GM19025 (cell line): ENCODE results near the gene ITGA8.
"Not testable (repeated sequence)": the region's sequence is repeated elsewhere in the genome, so short reads cannot be mapped to it uniquely, and the experiment has no call there.

ENCODE experiments used
- ATAC-seq: cut with Tn5 transposase; IDR thresholded peaks from one replicate; pipeline ENCODE4 v1.9.1; 2021; ENCODE audit warnings: mild to moderate bottlenecking, low read depth, moderate library complexity; ENCODE audit not compliant: unreplicated experiment

The ITGA8 gene

DNA sequence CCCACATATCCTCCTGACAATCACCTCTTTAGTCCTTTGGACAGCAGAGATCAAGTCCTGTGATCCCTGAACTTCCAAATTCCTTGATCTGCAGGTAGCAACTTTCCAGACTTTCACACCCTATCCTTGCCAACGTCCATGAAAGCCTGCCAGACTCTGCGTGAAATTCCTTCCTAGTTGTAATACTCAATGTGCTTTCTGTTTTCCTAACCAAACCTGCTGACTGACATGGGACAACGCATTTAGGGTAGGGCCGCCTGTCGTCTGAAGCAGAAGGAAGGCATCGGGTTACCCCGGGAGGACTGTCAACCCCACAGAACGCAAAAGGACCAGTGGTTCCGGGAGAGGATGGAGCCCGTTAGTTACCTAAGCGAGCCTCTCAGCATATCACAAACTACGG lies 23.9 kb downstream of the ITGA8 start:
- no peak for ATAC-seq

GRCh38 chr10:15690031-15690430 lies 29.7 kb downstream of the ITGA8 start:
- no peak for ATAC-seq

DNA sequence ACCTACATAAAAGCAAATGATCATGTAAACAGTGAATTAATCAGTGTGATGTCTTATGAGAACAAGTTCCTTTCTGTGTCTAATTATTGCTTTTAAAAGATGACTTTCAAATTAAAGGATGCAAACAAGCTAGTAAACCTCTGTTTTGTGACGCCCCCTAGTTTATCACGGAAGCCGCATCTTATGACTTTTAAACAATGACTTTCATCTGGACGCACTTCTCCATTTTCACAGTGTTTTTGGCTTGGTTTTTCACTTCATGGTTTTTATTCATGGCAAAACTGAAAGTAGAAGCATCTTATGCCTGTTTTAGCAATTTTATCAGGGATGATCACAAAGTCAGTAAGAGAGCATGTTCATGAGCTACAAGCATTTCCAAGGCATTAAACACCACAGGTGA lies 35.0 kb downstream of the ITGA8 start:
- no peak for ATAC-seq

DNA sequence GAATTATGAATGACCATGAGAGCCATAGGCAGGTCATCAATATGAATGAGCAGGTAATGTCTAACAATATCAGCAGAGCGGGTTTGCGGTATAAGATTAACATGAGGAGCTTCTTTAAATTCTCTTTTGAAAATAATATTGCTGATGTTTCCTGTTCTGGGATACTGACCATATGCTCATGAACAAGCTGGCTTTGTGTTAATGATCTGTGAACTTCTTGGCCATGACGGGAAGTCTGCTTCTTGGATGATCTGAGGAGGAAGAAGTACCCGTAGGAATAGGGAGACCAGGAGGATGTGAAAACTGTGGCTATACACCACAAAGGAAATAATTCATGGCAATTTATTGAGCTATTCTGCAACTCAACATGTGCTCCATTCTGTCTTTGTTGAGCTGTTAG lies 38.6 kb downstream of the ITGA8 start:
- ATAC-seq: no peak

DNA sequence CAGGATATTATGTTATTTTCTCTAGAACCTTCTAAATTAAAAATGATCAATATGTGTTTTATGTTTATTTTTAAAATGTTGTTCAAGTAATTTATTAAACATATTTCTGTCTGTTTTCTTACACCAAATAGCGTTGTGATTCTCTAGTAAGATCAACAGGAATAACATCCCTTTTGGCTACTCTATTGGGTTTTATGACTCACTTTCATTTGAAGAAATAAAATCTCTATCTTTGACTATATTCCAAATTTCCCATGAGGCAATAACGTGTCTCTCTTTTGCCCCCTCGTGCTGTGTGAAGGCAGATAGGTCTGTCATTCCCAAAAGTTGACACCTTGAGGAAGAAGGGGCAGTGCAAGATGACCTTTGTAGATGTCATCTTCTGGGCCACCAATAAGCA lies 40.9 kb downstream of the ITGA8 start:
- ATAC-seq: no peak

DNA sequence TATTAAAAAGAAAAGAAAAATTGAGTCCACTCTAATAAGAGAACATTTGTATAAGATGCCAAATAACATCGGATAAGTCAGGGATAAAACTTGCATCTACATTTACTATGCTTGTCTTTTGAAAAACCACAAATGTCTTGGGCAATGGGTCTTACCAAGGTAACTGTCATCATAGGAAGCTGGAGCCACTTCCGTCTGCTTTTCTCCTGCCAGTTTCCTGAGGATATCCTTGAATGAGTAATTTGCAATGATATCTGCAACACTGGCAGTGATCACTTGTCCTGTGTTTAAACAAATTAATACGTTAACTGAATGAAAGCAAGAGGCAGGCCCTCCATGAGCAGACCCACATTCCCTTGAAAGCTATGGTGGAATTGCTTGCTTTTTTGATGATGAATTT lies 47.3 kb downstream of the ITGA8 start:
- no peak for ATAC-seq

DNA sequence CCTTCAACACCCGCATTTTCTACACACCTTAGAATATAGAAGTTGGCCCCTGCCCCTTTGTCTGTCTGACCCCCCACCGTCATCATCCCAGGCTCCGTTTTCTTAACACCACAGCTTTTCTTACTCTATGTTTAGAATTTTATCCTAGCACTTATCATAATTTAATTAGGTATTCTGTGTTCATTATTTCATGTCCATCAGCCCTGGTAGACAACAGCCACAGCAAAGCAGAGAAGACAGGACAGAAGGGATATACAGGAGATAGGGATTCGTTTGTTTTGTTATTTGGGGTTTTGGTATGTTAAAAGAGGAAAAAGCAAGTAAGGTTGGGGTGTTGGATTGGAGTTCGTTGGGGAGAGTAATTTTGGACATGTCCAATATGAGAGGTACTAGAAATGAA lies 48.8 kb downstream of the ITGA8 start:
- no peak for ATAC-seq

GRCh38 chr10:15661574-15661973 lies 58.1 kb downstream of the ITGA8 start:
- ATAC-seq: no peak

GRCh38 chr10:15660990-15661389 lies 58.7 kb downstream of the ITGA8 start:
- no peak for ATAC-seq

DNA sequence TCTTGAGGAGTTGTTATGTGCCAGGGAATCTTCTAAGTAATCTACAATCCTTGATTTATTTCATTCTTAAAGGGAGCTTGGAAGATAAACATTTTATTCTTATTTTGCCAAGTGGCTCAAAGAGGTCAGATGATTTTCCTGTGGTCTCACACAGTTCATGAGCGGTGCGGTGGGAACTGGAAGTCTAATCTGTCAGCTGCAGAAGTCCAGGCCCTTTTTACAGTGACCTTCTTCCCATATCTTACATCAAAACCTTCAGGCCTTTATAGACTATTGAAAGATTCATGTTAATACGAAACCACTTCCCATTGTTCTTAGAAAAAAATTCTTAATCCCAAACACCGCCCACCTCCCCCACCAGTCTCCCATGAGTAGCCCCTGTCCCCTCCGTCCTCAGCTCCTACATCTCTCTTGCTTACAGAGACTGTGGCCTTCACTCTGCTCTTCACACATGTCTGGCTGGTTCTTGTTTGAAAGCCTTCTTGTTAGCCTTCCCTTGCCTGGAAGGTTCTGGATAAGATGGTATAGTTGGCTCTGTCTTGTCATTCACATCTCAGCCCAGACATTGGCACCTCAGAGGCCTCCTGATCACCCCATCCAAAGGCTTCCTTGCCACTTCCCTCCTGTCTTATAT lies 61.5 kb downstream of the ITGA8 start:
- ATAC-seq: no peak

- ATAC-seq: no peak
These were observed 67.0 kb downstream of the ITGA8 start for GRCh38 chr10:15652757-15653156.

- no peak for ATAC-seq
These were observed 67.6 kb downstream of the ITGA8 start for GRCh38 chr10:15652117-15652516.

GRCh38 chr10:15651175-15651574 lies 68.5 kb downstream of the ITGA8 start:
- ATAC-seq: no peak

GRCh38 chr10:15642095-15642494 lies 77.6 kb downstream of the ITGA8 start:
- no peak for ATAC-seq

DNA sequence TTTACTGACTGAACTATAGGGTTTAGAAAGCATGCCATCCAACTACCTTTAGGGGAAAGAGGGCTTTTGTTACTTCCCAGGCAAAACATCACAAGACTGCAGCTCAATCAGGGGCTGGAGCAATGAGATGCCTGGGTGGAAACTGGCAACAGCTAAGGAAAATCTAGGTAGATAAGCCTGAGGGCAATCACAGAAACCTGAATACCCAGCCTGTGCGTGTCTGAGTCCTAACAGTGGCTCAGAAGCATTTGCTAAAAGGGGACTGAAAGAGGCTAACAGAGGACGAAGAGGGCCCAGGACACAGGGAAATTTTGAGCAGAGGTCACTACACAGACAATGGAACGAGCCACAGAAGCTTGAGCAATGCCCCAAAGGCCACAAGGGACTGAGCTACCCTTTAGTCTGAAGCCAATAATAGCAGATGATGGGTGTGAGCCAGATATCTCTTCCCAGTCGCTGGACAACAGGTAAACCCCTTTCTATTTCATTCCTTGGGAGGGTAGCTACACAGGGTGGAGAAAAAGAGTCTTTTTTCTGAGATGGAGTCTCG lies 79.1 kb downstream of the ITGA8 start:
- no peak for ATAC-seq

GRCh38 chr10:15636446-15636845 lies 83.3 kb downstream of the ITGA8 start:
- ATAC-seq: no peak

DNA sequence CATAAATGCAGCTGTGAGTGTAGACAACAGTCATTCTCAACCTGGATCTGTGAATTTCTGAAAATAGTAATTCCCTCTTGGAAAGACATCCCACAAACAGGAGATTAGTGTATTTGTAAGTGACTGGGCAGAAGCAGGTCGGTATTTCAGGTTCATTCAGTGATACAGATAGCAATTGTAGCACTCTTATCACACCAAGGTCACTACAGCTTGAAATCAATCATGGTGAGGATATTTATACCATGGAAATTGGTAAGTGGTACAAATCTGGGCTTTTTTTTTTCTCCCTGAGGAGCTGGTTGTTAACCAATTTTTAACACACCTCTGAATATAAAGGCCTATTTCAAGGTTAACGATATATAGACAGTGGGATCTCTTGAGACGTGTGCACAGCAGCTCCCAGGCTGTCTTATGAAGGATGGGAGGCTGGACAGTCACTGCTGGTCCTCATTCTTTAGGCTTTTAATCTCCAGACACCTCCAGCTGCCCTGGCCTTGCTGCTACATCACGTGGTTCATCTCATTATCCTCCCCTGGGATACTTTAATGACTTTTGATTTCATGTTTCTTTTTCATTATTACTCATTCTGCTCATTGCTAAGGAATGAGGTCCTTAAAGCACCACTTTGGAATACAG lies 87.1 kb downstream of the ITGA8 start:
- ATAC-seq: no peak

DNA sequence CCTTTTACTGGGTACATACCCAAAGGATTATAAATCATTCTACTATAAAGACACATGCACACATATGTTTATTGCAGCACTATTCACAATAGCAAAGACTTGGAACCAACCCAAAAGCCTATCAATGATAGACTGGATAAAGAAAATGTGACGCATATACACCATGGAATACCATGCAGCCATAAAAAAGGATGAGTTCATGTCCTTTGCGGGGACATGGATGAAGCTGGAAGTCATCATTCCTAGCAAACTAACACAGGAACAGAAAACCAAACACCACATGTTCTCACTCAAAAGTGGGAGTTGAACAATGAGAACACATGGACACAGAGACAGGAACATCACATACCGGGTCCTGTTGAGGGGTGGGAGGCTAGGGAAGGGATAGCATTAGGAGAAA lies 88.5 kb downstream of the ITGA8 start:
- ATAC-seq: not testable (repeated sequence)

- no peak for ATAC-seq
These were observed 89.4 kb downstream of the ITGA8 start for GRCh38 chr10:15630353-15630752.

DNA sequence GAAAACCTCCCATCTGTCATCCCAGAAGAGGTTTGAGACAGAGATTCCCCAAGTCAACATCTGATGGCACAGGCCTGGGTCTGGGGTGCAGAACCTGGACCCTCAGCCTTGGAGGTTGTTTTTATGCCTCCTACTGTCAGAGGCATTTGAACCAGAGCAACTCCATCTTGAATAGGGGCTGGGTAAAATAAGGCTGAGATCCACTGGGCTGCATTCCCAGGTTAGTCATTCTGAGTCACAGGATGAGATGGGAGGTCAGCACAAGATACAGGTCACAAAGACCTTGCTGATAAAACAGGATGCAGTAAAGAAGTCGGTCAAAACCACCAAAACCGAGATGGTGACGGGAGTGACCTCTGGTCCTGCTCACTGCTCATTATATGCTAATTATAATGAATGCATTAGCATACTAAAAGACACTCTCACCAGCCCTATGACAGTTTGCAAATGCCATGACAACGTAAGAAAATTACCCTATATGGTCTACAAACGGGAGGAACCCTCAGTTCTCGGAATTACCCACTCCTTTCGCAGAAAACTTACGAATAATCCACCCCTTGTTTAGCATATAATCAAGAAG lies 92.0 kb downstream of the ITGA8 start:
- ATAC-seq: no peak

GRCh38 chr10:15626937-15627336 lies 92.8 kb downstream of the ITGA8 start:
- ATAC-seq: no peak

GRCh38 chr10:15625261-15625660 lies 94.5 kb downstream of the ITGA8 start:
- ATAC-seq: no peak
